Ovary (tissue), 9 donors: ENCODE results near the gene CREB1. TPM values are rescaled to one million over a fixed set of nuclear protein-coding genes. Genes with fewer than 3 reads are reported as not detected.
"Not testable (repeated sequence)": the region's sequence is repeated elsewhere in the genome, so short reads cannot be mapped to it uniquely, and the experiment has no call there.

Experiments used
- DNase-seq, 5 donors: peaks; one replicate each; pipeline ENCODE4 v3.0.0-alpha.2; 2019 to 2020
- H3K27ac ChIP-seq, 2 donors: fragments of 200-600 bp; one replicate each; pipeline versions ENCODE4 v1.5.1 to v1.8.0; 2019 to 2022
- H3K27me3 ChIP-seq: fragments of 200-600 bp; one replicate; pipeline ENCODE4 v1.8.0; 2022
- H3K36me3 ChIP-seq: fragments of 200-600 bp; sonication (generic); one replicate; pipeline ENCODE4 v1.5.1; 2019
- H3K4me1 ChIP-seq: one replicate; pipeline ENCODE4 v1.8.1; 2013; ENCODE audit warnings: mild to moderate bottlenecking, moderate library complexity; ENCODE audit not compliant: insufficient read depth
- H3K4me3 ChIP-seq: fragments of 200-600 bp; sonication (generic); one replicate; pipeline ENCODE4 v1.5.1; 2017
- H3K9me3 ChIP-seq, 2 donors: fragments of 200-600 bp in 1 of 2; sonication (generic) in 1 of 2; one replicate each; pipeline versions ENCODE4 v1.5.1 to v1.8.1; 2013 to 2019; ENCODE audit warnings: mild to moderate bottlenecking in 1 of 2, moderate library complexity in 1 of 2
- EP300 ChIP-seq: sonication (generic); formaldehyde crosslinking; IDR thresholded peaks from one replicate; pipeline ENCODE4 v1.6.1; 2017; ENCODE audit warnings: antibody characterized with exemption
- POLR2A ChIP-seq: fragments of 450-650 bp; IDR thresholded peaks from one replicate; pipeline ENCODE4 v1.6.1; 2017; ENCODE audit warnings: antibody characterized with exemption, mild to moderate bottlenecking, moderate library complexity
- WGBS, 3 donors: extraction: QIAGEN DNeasy Blood & Tissue Kit in 1 of 3; methylation state at CpG; one replicate each; pipeline versions ENCODE4 v1.1.5 to v1.1.7; 2013 to 2017; 5-methylcytosine and 5-hydroxymethylcytosine counted together
- intact Hi-C, 4 donors: fragments of 100-400 bp; cut with DNase I; formaldehyde crosslinking; loops; one replicate each; pipeline versions ENCODE4 v1.11.0 to v1.15.1; 2022 to 2023
- polyA plus RNA-seq, 2 donors: library from polyadenylated mRNA; stranded (reverse); fragments of 200-250 nt in 1 of 2; fragments of 350-450 nt in 1 of 2; fragmentation: Illumina TruSeq in 1 of 2; extraction: RNeasy Lipid Tissue Mini Kit (QIAGEN cat#74804) in 1 of 2; gene quantifications; one replicate each; pipeline ENCODE4 v1.2.3, GENCODE V29; 2013 to 2014
- total RNA-seq, 7 donors: library from RNA; depleted of rRNA in 2 of 7; stranded (reverse); fragments of >200 nt in 2 of 7; fragmentation: NEBNext Ultra II Directional in 3 of 7; extraction: Animal tissue kit (Norgen Biotek cat#: 25700) in 3 of 7; gene quantifications; one replicate each; pipeline versions ENCODE4 v1.1.0 to v1.2.4, GENCODE V29; 2016 to 2023
- TF ChIP-seq, protein P1 (sequence below), 3 donors: fragments of 450-650 bp in 2 of 3; fragments of 200-600 bp in 1 of 3; IDR thresholded peaks; one replicate each; pipeline versions ENCODE4 v1.5.1 to v1.8.0; 2016 to 2022; ENCODE audit warnings: antibody characterized with exemption in 3 of 3, mild to moderate bottlenecking in 1 of 3
- donor health status: DM: no; HTN: no; CAD: no; lungs with moderate emphysema.
- donor health status: DM: no; HTN: no; CAD: no.
- donor health status: Bipolar disorder and iron deficiency.
- donor health status: DM: yes; HTN: yes; CAD: no.
- donor health status: DM: no; HTN: no; CAD: no.
- donor health status: DM: yes; HTN: yes; CAD: no.

Gene CREB1
- total and polyA plus RNA-seq, 9 donors = 10.8 to 79.6 (median 60.2) TPM

DNA sequence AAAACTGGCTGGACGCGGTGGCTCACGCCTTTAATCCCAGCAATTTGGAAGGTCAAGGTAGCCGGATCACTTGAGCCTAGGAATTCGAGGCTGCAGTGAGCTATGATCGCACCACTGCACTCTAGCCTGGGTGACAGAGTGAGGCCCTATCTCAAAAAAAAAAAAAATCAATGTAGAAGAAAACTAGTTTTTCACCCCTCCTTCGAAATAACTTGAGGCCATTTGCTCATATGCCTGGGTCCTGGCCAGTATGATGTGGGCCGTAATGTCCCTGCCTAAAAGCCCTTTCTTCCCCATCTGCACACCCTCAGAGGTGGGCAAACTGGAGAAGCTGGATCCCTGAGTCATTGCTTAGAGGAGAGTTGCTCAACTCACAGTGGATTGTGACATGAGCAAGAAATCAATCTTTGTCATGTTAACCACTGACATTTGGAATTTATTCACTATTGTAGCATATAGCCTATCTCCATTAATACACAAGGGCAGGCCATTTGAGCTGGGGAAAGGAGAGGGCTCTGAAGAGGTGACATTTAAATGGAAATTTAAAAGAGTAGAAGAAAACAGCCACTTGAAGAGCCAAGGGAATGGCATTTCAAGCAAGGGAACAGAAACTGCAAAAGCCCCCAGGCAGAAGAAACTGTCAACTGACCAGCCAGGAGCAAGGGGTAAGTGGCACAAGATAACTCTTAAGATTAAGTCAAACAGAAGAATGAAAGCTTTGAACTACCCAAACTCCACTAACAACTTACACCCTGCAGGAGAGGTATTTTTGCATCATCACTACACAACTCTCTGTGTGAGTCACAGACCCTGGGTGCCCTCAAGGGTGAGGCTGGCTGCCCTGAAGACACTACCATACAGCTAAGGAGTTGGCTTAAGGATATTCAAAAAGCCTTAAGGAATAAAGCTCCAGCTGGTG lies 103.1 kb downstream of the CREB1 start:
- intact Hi-C loops = no loop called here
- Histone ChIP-seq H3K4me3 (no peak overlapping the region), H3K9me3 (no peaks in the 10 kb centered on the region), H3K27me3 (no peaks in the 10 kb centered on the region), H3K36me3 (no peaks in the 10 kb centered on the region), H3K27ac (no peak overlapping the region), H3K4me1 (no peaks in the 10 kb centered on the region)
- TF ChIP-seq, protein P1, sequence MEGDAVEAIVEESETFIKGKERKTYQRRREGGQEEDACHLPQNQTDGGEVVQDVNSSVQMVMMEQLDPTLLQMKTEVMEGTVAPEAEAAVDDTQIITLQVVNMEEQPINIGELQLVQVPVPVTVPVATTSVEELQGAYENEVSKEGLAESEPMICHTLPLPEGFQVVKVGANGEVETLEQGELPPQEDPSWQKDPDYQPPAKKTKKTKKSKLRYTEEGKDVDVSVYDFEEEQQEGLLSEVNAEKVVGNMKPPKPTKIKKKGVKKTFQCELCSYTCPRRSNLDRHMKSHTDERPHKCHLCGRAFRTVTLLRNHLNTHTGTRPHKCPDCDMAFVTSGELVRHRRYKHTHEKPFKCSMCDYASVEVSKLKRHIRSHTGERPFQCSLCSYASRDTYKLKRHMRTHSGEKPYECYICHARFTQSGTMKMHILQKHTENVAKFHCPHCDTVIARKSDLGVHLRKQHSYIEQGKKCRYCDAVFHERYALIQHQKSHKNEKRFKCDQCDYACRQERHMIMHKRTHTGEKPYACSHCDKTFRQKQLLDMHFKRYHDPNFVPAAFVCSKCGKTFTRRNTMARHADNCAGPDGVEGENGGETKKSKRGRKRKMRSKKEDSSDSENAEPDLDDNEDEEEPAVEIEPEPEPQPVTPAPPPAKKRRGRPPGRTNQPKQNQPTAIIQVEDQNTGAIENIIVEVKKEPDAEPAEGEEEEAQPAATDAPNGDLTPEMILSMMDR (IDR thresholded peaks at IDR 0.05) = no peak
- TF ChIP-seq POLR2A (no peak), EP300 (no peak)
- no peak for DNase-seq
- 79 to 84% (median 82%) methylated on average over 8 of the region's 8 CpGs for WGBS, 3 donors

DNA sequence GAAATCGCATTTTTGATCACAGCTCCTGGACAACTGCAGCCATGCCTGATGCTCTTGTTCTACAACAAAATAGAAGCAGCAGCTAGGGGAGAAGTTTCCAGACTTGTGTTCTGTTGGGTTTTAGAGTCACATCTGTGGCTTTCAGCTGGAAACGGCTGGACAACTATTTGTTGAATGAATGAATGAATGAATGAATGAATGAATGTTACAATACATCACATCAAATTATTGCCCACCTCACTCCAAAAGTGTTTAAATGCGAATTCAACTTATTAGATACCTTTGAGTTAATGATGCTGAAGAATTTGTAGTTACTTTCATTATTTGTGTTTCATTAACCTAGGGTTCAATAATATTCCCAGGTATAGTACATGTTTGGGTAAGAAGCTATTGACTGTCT lies 103.9 kb downstream of the CREB1 start:
- no peak for DNase-seq
- H3K36me3 ChIP-seq = no peaks in the 10 kb centered on the region
- no peak overlapping the region for H3K4me3 ChIP-seq
- no peaks in the 10 kb centered on the region for H3K4me1 ChIP-seq
- H3K27ac ChIP-seq = no peak overlapping the region
- TF ChIP-seq POLR2A (no peak), EP300 (no peak)
- TF ChIP-seq, protein P1 (IDR thresholded peaks at IDR 0.05) = no peak
- intact Hi-C loops = no loop called here
- no peaks in the 10 kb centered on the region for H3K27me3 ChIP-seq
- WGBS, 3 donors = 76 to 85% (median 83%) methylated on average over 3 of the region's 3 CpGs
- H3K9me3 ChIP-seq = no peaks in the 10 kb centered on the region

DNA sequence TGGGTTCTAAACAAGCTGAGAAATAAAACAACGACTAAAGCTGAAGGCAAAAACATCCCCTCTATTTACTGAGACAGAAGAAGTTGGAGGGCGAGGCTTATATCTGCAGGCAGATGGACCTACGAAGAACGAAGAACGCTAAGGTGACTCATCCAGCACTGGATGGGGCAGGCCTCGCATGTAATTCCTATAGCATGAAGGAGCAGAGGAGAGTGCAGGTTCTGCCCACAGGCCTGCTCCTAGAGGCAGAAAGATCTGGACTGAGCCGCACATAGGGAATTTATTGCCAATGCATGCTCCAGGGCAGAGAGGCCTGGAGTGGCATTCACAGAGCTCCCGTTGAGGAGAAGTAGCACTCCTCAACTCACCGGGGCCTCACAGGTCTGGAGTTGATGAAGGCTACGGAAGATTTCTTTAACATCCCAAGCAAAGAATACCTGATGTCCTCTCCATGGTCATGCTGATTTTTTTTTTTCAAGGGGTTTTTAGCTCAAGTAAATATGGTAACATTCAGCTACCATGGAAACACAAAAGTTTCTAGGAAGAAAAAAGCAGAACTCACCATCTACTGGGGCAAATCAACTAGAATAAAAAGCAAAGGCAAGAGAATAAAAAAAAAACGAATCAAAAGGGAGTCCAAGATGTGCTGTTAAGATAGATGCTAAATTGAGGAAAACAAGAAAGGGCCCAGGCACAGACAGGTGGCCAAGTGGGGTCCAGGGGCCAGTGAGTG lies 105.9 kb downstream of the CREB1 start:
- 84 to 87% (median 85%) methylated on average over 11 of the region's 11 CpGs for WGBS, 3 donors
- H3K36me3 ChIP-seq = no peaks in the 10 kb centered on the region
- no peak overlapping the region for H3K4me3 ChIP-seq
- DNase-seq = no peak
- H3K27me3 ChIP-seq = no peaks in the 10 kb centered on the region
- TF ChIP-seq, protein P1 (IDR thresholded peaks at IDR 0.05) = no peak
- TF ChIP-seq POLR2A = no peak
- no peak for TF ChIP-seq EP300
- intact Hi-C loops = no loop called here
- H3K4me1 ChIP-seq = no peaks in the 10 kb centered on the region
- no peaks in the 10 kb centered on the region for H3K9me3 ChIP-seq
- no peak overlapping the region for H3K27ac ChIP-seq

DNA sequence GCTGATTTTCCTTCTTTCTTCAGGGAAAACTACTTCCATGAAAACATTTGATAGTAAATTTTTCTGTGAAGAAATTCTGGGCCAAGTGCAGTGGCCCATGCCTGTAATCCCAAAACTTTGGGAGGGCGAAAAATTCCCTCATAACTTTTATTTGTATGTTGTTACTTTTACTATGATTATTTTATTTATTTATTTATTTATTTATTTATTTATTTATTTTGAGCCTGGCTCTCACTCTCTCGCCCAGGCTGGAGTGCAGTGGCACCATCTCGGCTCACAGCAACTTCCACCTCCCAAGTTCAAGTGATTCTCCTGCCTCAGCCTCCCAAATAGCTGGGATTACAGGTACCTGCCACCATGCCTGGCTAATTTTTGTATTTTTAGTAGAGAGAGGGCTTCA lies 109.5 kb downstream of the CREB1 start:
- H3K36me3 ChIP-seq, H3K4me1 ChIP-seq, H3K27me3 ChIP-seq, intact Hi-C loops, H3K27ac ChIP-seq, DNase-seq, H3K4me3 ChIP-seq, H3K9me3 ChIP-seq: not testable (repeated sequence)
- WGBS, 3 donors = 94 to 98% (median 95%) methylated on average over 3 of the region's 3 CpGs

DNA sequence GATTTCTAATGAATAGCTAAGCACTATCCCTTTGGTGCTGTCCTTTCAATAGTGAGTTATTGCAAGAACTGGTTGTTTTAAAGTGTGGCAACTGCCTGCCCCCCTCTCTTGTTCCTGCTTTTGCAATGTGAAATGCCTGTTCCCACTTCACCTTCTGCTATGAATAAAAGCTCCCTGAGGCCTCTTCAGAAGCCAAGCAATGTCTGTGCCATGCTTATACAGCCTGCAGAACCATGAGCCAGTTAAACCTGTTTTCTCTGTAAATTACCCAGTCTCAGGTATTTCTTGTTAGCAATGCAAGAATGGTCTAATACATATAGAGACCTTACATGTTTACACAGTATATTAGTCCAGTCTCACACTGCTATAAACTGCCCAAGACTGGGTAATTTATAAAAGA lies 110.4 kb downstream of the CREB1 start:
- H3K36me3 ChIP-seq = no peaks in the 10 kb centered on the region
- TF ChIP-seq EP300 (no peak), POLR2A (no peak)
- TF ChIP-seq, protein P1 (IDR thresholded peaks at IDR 0.05) = no peak
- no peak overlapping the region for H3K27ac ChIP-seq
- H3K4me3 ChIP-seq = no peak overlapping the region
- no peak for DNase-seq
- H3K4me1 ChIP-seq = no peaks in the 10 kb centered on the region
- intact Hi-C loops = no loop called here
- H3K9me3 ChIP-seq = no peaks in the 10 kb centered on the region
- no peaks in the 10 kb centered on the region for H3K27me3 ChIP-seq
